ENCODE data around the gene RPS6KB2. TPM values are rescaled to one million over a fixed set of nuclear protein-coding genes. Genes with fewer than 3 reads are reported as not detected.

Gene RPS6KB2
- total and polyA plus RNA-seq, 9 of the 15 experiments (the other 6 are each of a cell fraction or from before 2014, with no cell fraction given): 0.42 to 122 (median 82.6) TPM

DNA sequence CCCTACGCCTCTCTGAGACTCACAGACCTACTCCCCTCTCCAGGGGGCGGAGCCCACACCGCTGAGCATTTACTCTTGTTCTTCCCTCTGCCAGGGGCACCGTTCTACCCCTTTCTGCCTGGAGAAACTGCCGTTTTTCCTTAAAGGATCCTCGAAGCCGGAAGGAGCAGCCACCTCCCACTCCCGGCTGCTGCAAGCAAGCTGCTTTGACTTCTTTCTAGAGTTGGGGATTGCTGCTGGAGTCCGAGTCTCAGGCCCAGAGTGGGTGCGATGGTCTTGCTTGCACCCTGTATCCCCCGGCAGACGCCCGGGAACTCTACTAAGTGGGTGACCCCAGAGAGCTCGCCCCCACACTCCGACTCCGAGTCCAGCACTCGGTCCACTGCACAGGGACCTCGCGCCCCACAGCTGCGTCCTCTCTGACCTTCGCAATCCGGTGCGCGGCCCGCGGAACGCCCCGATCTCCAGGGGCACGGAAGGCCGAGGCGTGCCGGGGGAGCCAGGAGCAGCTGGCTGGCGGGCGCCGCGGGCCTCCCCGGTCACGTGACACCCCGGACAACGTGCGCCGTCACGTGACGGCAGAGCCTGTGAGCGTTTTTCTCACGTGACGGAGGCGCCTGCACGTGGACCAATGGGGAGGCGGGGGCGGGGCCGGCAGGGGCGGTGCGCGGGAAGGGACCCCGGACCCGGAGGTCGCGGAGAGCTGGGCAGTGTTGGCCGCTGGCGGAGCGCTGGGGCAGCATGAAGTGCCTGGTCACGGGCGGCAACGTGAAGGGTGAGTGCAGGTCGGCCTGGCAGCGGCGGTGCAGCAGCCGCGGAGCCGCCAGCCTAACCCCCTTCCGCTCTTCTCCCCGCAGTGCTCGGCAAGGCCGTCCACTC, 36.8 kb upstream of the RPS6KB2 start, which contains the start of gene RAD9A (continued):
- TF ChIP-seq NR2C1 (IDR thresholded peaks at IDR 0.05) (peak; percentile 34; the same call in 1 of the 2 replicates), NR2C1 (tag; IDR thresholded peaks at IDR 0.05) (no peak), ARNT (IDR thresholded peaks at IDR 0.05) (no peak), ZBTB8A (IDR thresholded peaks at IDR 0.05; ENCODE audit: partially characterized antibody) (no peak), PPARD (CRISPR knock-in tag; IDR thresholded peaks at IDR 0.05) (no peak), ZNF76 (CRISPR knock-in tag; IDR thresholded peaks at IDR 0.05; ENCODE audit: borderline replicate concordance) (0 out of 2 replicates have a peak, but pooled peaks have one; percentile 7), POLR2G (IDR thresholded peaks at IDR 0.05; ENCODE audit: low read depth, low read length) (peak; percentile 83), ZNF707 (CRISPR knock-in tag; conservative IDR thresholded peaks at IDR 0.05) (no peak), SMARCE1 (IDR thresholded peaks at IDR 0.05) (no peak), PML (IDR thresholded peaks at IDR 0.05; ENCODE audit: low read length) (0 out of 2 replicates have a peak, but pooled peaks have one; percentile 12), ARHGAP35 (IDR thresholded peaks at IDR 0.05; ENCODE audit: partially characterized antibody) (no peak), ZFP1 (CRISPR knock-in tag; IDR thresholded peaks at IDR 0.05) (no peak), CCAR2 (IDR thresholded peaks at IDR 0.05; ENCODE audit: low read depth, low read length) (no peak), HNRNPK (IDR thresholded peaks at IDR 0.05; ENCODE audit: low read depth, low read length, poor library complexity, severe bottlenecking) (no peak), SETDB1 (IDR thresholded peaks at IDR 0.05; ENCODE audit: low read length) (no peak), HIVEP1 (CRISPR knock-in tag; IDR thresholded peaks at IDR 0.05) (peak; percentile 50; the same call in 1 of the 2 replicates), TOE1 (IDR thresholded peaks at IDR 0.05; ENCODE audit: borderline replicate concordance) (peak; percentile 100), TOE1 (CRISPR knock-in tag; IDR thresholded peaks at IDR 0.05; ENCODE audit: borderline replicate concordance, low read depth) (no peak), ZNF274 (IDR thresholded peaks at IDR 0.05; ENCODE audit: borderline replicate concordance, low read depth, low read length) (no peak), HDAC6 (IDR thresholded peaks at IDR 0.05; ENCODE audit: low read depth, low read length) (no peak)
- TF ChIP-seq, protein P1, sequence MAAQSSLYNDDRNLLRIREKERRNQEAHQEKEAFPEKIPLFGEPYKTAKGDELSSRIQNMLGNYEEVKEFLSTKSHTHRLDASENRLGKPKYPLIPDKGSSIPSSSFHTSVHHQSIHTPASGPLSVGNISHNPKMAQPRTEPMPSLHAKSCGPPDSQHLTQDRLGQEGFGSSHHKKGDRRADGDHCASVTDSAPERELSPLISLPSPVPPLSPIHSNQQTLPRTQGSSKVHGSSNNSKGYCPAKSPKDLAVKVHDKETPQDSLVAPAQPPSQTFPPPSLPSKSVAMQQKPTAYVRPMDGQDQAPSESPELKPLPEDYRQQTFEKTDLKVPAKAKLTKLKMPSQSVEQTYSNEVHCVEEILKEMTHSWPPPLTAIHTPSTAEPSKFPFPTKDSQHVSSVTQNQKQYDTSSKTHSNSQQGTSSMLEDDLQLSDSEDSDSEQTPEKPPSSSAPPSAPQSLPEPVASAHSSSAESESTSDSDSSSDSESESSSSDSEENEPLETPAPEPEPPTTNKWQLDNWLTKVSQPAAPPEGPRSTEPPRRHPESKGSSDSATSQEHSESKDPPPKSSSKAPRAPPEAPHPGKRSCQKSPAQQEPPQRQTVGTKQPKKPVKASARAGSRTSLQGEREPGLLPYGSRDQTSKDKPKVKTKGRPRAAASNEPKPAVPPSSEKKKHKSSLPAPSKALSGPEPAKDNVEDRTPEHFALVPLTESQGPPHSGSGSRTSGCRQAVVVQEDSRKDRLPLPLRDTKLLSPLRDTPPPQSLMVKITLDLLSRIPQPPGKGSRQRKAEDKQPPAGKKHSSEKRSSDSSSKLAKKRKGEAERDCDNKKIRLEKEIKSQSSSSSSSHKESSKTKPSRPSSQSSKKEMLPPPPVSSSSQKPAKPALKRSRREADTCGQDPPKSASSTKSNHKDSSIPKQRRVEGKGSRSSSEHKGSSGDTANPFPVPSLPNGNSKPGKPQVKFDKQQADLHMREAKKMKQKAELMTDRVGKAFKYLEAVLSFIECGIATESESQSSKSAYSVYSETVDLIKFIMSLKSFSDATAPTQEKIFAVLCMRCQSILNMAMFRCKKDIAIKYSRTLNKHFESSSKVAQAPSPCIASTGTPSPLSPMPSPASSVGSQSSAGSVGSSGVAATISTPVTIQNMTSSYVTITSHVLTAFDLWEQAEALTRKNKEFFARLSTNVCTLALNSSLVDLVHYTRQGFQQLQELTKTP (IDR thresholded peaks at IDR 0.05; ENCODE audit: low read depth in 1 of 2, partially characterized antibody in 2 of 2): no peak
- TF ChIP-seq, protein P2, sequence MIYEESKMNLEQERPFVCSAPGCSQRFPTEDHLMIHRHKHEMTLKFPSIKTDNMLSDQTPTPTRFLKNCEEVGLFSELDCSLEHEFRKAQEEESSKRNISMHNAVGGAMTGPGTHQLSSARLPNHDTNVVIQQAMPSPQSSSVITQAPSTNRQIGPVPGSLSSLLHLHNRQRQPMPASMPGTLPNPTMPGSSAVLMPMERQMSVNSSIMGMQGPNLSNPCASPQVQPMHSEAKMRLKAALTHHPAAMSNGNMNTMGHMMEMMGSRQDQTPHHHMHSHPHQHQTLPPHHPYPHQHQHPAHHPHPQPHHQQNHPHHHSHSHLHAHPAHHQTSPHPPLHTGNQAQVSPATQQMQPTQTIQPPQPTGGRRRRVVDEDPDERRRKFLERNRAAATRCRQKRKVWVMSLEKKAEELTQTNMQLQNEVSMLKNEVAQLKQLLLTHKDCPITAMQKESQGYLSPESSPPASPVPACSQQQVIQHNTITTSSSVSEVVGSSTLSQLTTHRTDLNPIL (CRISPR knock-in tag; IDR thresholded peaks at IDR 0.05): no peak

Measured in K562 (cell line).